GM21529 (cell line): ENCODE results near the gene CHST5.
"Not testable (repeated sequence)": the region's sequence is repeated elsewhere in the genome, so short reads cannot be mapped to it uniquely, and the experiment has no call there.

Experiments
- ATAC-seq: cut with Tn5 transposase; IDR thresholded peaks from one replicate; pipeline ENCODE4 v1.9.1; 2021; ENCODE audit not compliant: unreplicated experiment

CHST5 gene

DNA sequence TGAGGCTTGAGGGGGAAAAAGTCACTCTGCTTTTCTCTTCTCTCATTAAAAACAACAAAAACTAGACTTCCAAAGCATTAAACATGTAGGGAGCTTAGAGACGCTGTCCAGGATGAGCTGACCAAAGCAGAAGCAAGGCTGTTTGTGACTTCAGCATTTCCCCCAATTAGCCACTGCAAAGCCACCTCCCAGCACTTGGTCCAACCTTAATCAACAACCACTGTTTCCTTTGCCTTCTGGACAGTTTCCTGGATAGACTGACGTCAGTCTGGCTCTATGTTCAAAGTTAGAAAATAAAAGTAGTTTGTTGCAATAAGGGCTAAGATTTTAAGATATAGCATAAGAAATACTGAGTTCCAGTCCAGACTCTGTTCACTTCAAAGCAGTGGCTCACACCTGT, 17.0 kb upstream of the CHST5 start:
- no peak for ATAC-seq

DNA sequence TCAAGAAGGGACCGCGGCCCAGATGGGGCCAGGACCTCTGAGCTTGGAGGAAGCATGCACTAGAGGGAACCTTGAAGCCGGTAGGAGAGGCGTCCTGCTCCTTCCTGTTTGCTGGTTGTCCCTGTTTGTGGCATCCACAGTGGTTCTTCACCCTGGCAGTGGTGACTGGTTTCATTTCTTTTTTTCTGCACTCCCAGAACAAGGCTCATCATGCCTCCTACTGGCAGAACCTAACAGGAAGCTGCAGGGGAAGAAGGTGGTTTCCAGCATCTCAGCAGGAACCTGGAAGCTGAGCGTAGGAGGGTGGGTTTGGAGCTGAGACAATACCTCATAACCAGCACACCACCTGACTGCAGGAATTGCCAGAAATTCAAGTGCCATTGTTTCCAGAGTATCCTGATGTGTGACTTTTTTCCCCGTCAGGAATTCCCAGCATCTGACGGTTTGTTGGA, 14.3 kb upstream of the CHST5 start:
- peak; percentile 83 for ATAC-seq

DNA sequence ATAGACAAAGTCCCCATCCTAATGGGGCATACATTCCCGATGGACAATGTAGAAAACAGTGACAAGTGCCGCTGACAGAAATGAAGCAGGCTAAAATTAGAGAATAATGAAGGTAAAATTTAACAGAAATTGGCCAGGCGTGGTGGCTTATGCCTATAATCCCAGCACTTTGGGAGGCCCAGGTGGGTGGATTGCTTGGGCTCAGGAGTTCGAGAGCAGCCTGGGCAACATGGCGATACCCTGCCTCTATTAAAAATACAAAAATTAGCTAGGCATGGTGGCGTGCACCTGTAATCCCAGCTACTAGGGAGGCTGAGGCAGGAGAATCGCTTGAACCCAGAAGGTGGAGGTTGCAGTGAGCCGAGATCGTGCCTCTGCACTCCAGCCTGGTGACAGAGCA, 12.5 kb upstream of the CHST5 start:
- ATAC-seq: not testable (repeated sequence)

DNA sequence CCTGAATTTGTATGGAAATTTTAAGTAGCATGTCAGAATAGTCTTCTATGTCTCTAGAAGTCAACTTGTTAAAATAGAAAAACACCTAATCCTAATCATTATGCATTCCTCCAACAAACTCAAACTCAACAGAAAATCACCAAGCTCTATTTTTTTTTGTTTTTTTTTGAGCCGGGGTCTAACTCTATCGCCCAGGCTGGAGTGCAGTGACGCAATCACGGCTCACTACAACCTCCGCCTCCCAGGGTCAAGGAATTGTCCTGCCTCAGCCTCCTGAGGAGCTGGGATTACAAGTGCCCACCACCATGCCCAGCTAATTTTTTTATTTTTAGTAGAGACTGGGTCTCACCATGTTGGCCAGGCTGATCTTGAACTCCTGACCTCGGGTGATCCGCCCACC, 10.4 kb upstream of the CHST5 start:
- no peak for ATAC-seq

DNA sequence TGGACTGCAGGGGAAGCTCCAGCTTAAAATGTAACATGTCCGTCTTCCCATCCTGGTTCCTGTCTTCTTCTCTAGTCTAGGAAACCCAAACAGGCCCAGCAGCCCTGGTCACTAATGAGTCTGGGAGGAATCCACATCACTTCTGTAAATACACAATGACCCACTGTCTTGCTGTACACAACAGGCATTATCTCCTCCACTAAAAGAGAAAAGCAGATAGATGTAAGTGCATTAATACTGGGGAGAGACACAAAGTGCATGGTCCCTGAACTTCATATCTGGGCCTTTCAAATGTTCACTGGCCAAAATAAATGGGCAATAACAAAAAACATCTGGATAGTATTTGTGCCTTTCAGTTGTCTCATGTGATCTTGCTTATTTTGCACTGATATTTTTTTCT, 10.0 kb upstream of the CHST5 start:
- ATAC-seq: not testable (repeated sequence)

DNA sequence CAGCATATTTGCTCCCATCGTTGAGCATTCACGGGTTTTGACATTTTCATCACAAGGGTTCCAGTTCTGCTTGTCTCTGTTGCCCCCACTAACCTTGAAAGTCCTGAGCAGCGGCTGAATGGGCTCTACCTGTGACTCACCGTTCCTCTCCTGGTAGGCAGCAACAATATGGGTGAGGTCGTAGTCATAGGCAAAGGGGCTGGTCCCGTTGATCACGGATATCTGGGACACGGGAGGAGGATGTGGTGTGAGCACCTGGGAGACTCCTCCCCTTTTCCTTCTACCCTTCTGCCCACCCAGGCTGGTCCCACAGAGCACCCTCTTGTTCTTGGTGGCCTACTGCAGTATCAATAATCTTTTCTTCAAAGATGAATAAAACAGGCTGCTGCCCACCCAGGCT, 6.6 kb upstream of the CHST5 start:
- not testable (repeated sequence) for ATAC-seq

DNA sequence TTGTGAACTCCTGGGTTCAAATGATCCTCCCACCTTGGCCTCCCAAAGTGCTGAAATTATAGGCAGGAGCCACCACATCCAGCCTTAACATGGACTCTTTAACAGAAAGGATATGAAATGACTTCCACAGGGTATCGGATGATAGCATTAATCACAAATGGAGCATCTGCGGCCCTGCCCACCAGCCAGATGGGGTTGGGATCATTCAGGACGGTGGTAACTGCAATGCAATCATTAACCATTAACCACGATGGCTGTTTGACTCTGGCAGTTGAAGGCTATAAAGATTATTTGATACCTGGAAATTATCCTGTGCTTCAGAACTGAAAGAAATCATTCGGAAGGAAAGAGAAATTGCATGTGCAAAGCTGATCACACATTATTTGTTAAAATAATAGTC, 5.3 kb upstream of the CHST5 start:
- no peak for ATAC-seq

DNA sequence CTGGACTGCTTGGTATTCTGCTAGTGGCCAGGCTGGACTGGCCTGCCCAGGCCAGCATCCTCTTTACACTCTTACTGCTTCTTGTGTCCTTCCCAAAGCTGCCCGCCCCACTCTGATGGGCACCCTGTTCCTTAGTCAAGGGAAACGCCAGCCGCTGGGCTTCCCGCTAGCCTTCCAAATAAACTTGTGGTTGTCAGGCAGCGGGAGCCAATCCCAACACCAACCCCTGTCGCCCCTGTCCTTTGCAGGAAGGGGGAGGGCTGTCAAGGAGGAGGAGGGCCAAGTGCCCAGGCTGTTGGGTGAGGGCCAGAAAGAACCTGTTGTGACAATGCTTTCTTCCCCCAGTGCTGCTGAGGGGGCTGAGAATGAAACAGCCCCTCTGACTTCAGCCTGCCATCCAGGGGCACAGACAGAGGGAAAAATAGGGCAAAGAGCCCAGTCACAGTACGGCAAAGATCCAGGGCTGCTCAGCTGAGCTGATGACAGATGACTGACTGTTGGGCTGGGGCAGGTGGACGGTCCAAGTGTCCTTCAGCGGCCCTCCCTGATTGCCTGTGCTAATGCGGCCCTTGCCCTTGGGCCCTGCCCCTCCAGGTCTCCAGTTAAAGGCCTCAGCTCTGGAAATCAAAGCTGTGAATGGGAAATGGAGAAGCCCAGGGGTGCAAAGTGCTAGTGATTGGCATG, 3.1 kb upstream of the CHST5 start:
- not testable (repeated sequence) for ATAC-seq

DNA sequence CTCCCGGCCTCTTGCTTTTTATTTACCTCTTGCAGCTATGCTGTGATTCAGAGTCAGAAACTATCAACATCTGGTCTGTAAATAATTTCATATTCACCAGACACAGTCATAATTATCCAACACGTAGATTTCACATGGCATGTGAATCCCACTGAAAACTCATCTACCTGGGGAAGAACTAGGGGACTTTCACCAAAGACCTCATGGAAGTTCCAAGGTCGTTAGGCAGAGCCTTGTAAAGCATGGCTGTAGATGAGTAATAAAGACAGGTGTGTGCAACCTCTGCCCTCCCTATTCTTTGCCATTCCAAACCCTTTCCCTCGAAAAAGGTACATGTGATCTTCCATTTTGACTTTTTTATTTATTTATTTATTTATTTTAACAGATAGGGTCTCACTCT, 1.9 kb upstream of the CHST5 start:
- no peak for ATAC-seq

DNA sequence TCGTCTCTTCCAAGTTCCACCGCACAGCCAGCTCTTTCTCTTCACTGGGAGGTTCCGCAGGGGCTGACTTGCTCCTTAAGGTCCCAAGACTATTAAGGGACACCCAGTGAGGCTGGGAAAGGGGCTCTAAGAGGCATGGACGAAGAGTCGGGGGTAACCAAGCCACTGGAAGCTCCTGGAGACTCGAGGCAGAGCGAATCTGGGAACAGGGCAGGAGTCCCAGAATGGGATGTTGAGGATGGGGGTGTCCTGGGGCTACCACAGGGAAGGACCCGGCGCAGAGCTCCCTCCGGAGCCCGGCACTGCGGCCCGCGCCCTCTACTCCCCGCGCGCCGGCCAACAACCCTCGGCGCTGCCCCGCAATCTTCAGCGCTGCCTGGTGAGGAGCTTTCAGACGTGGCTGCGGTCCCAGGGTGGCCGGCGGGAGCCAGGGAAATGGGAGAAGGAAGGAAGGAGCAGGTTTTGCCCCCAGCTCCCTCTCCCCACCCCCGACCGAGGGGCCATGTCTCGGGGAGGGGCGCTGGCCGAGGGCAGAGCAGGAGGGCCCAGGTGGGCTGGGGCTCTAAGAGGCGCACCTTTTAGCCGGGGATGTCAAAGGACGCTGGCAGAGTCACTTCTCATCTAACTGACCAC, 581 bp downstream of the CHST5 start:
- no peak for ATAC-seq

DNA sequence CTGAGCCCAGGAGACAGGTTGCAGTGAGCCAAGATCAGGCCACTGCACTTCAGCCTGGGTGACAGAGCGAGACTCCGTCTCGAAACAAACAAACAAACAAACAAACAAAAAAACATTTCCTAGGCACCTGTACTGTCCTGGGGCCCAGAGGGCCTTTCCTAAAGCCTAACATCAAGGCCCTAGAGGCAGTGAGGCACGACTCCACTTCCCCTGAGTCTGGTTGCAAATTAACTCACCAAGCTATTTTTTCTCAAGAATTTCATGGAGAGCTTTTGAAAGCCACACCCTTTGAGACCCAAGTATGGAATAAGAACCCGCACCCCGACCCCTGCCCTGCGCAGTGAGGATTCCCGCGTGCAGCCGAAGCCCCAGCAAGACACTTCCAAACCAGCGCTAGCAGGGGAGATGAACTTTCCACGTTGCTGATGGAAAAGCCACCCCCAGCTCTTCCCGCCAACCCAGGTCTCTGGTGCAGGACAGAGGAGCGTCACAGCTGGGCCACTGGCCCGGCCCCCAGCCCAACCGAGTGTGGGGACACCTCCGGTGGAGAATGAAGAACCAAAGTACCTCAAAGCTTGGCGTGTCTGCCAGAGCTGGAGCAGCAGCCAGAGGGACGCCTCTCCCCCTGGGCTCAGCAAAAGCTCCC, 1.2 kb downstream of the CHST5 start:
- no peak for ATAC-seq

DNA sequence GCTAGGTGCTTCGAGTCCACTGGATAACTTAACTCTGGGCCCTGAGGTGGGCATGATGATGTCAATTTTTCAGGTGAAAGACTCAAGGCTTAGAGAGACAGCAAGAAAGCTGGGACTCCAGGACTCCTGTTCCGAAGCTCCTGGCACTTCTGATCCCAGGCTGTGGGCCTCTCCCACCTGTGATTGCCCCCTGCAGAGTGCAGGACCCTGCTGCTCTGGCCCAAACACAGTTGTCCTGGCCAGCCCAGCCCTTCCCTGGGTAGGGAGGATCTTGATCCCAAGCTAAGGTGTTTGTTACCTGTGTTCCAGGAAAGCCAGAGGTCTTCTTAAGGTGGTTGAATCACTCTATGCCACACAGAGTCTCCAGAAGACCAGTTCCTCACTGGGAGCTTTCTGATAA, 3.1 kb downstream of the CHST5 start:
- no peak for ATAC-seq

DNA sequence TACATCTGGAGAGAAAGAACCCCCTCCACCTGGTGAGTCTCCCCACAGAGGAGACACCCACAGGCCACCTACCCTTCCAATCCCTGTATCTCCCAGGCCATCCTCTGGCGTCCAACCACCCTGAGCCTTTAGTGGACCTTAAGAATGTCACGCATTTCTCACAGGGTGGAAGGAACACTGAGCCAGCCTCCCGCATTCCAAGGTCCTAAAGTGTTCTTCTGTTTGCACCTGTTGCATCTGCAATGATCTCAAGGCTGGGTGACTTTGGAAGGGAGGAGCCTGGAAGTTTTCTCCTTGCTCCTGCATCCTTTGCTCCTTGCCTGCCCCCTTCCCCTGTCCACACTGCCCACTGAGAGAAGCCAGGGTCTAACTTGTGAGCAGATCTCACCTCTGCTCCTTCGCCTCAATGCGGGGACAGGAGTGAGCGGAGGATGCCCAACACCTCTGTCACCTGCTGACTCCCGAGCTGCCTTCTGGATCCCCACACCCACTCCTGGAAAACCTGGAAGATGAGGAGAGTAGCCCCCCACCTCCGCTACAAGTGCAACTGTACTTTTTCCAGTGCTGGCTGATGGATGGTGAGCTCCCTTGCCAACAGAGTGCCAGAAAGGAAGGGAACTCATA, 3.7 kb downstream of the CHST5 start:
- ATAC-seq: no peak

DNA sequence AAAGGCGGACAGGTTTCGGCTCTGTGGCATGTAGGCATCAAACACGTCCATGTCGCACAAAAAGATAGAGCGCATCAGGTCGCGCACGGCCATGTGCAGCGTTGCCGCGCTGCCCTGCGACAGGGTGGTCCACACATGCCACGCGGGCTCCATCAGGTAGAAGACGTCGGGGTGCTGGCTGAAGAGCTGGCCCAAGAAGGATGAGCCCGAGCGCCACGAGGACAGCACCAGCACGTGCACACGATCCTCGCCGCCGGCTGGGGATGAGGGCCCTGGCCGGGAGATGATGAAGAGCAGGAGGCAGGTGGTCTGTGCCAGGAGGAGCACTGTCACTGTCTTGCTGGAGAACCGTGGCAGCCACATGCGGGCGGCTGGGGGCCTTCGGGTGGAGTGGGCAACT, 5.9 kb downstream of the CHST5 start:
- ATAC-seq: no peak

DNA sequence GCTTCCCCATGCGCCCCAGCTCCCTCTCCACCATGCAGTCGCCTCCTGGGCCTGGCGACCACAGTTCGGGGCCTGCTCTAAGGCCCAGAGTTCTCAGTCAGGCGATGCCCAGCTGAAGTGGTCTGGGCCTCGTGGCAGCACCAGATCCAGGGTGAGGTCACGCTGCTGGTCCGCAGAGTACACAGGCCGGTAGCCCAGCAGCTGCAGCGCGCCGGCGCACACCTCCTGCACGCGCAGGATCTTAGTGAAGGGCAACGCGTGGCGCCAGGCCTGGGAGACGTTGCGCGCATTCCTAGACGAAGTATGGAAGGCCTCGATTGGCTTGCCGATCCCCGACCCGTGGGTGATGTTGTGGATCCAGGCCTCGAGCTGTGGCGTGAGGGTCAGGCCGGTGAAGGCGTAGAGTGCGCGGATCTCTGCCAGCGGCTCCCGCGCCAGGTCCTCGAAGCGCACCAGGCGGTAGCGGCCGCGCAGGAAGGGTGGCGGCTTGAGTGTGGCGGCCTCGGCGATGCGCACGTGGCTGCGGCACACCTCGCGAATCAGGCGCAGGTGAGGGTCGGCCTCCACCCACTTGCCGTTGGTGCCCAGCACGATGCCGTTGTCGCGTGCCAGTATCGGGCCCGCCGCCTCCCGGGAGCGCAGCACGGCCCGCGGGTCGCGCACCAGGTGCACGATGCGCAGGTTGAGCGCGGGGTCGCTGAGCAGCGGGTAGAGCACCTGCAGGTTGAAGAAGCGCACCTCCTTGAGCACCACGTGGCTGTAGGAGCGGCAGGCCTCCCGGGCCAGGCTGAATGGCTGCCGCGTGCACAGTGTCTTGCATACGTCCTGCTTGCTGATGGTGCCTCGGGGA, 6.6 kb downstream of the CHST5 start:
- no peak for ATAC-seq

DNA sequence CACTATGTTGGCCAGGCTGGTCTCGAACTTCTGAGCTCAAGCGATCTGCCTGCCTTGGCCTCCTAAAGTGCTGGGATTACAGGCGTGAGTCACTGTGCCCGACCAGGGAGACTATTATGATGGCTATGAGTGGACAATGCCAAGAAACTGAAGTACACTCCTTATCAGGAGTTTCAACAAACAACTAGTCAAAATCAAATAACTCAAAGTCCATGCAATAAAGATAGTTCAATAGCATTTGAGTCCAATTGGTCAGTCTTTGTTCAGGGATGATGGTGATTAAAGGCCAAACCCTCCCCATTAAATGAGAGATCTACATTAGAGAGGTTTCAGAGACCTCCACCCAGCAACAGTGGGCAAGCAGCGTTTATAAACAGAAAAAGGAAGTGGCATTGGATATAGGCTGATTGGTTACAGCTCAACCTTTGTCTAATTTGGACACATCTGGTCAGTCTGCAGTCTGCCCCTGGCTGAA, 8.0 kb downstream of the CHST5 start:
- no peak for ATAC-seq

DNA sequence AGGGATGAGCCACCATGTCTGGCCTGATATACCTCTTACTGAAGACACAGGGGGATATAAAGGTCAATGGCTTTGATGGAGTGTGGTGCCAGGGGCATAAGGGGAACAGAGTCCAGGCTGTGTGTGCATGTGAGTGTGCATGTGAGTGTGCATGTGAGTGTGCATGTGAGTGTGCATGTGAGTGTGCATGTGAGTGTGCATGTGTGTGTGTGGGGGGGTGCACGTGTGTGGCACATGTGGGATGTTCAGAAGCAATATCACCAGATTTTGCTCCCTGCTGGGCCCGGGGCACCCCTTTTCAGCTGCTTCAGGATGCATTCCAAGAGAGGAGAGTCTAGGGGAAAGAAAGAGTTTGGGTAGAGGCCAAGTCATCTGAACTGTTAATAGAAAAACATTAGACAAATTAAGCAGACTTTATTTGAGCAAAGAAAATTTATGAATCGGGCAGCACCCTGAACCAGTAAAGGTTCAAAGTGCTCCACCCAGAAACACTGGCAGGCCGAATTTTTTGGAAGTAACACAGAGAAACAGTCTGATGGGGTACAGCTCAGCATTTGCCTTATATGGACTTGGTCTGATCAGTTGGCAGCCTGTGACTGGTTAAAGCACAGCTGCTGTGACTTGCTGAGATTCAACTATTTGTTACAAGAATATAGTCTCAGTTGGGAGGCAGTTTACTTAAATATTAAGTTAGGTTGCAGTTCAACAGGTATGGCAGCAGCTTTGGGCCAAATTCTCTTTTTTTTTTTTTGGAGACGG, 9.7 kb downstream of the CHST5 start:
- no peak for ATAC-seq

DNA sequence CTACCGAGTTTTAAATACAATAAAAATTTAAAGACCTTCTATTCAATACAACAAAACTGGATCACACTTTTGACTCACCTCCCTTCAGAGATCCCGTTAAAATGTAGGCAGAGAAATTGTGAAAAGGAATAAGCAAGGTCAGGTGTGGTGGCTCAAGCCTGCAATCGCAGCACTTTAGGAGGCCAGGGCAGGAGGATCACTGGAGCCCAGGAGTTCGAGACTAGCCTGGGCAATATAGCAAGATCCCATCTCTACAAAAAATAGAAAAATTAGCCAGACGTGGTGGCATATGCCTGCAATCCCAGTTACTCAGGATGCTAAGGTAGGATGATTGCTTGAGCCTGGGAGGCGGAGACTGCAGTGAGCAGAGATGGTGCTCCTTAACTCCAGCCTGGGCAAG, 16.7 kb downstream of the CHST5 start:
- no peak for ATAC-seq

DNA sequence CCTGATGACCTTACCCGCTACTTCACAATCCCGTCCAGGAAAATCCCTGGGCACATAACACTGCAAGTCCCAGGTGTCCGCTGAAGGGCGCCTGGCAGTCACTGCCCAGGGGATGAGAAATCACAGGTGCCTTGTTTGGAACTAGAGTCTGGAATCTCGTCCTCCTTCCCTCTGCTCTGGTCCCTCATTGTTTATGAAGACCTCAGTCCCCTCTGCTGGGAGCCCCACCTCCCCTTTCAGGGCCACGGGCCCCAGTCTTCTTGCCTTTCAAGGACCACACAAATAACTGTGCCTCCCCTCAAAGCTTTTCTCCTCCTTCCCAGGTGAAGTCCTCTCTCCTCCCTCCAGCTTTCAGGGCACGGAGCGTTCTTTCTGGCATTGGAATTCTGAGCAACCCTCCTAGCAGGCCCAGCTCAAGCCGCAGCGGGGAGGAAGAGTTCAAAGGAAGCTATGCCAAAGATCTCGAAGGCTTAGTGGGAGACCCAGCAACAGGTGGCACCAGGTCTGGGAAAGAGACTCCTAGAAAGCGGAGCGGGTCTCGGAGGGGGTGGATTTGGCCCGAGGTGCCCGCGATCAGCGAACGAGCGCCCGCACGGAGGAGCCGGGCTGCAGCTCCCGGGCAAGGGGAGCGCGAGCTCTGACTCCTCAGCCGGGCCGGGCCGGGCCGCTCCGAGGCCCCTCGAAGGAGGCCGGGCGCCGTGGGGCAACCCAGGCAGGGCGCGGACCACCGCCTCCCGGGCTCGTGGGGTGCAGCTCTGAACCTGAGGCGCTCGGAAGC, 19.5 kb downstream of the CHST5 start:
- peak; percentile 0 for ATAC-seq
